Stimulated activated CD8-positive, alpha-beta memory T cell treated with anti-CD3 and anti-CD28 coated beads, Interleukin-7, amount 100 ng/mL, for 1 hour (primary cell): Measurements from ENCODE around the gene NKD1.

Source experiments
- DNase-seq, 2 donors: peaks; one replicate each; pipeline ENCODE4 v3.0.0-alpha.2; 2020; ENCODE audit warnings: low read depth in 2 of 2

NKD1 gene

GRCh38 chr16:50600582-50601283 lies 52.5 kb downstream of the NKD1 start:
- DNase-seq: no peak

GRCh38 chr16:50601341-50601740 lies 53.1 kb downstream of the NKD1 start:
- DNase-seq: no peak

DNA sequence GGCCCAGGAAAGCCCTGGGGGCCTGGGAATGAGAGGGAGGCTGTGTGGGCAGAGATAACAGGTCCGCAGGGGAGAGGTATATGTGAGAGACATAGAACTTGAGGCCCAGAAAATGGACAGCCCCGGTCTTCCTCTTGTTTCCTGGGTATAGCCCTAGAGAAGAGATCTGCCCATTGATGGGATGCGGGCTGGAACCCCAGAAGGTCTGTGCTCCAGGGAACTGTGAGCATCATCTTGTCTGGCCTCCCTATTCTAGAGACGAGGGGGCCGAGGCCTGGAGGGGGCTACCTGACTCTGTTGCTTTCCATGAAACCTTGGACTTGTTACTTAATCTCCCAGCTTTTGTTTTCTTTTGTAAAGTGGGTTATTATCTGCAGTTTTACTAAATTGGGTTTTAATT lies 53.9 kb downstream of the NKD1 start:
- DNase-seq: no peak

- no peak for DNase-seq
Observed at GRCh38 chr16:50602531-50603205, 54.5 kb downstream of the NKD1 start.

DNA sequence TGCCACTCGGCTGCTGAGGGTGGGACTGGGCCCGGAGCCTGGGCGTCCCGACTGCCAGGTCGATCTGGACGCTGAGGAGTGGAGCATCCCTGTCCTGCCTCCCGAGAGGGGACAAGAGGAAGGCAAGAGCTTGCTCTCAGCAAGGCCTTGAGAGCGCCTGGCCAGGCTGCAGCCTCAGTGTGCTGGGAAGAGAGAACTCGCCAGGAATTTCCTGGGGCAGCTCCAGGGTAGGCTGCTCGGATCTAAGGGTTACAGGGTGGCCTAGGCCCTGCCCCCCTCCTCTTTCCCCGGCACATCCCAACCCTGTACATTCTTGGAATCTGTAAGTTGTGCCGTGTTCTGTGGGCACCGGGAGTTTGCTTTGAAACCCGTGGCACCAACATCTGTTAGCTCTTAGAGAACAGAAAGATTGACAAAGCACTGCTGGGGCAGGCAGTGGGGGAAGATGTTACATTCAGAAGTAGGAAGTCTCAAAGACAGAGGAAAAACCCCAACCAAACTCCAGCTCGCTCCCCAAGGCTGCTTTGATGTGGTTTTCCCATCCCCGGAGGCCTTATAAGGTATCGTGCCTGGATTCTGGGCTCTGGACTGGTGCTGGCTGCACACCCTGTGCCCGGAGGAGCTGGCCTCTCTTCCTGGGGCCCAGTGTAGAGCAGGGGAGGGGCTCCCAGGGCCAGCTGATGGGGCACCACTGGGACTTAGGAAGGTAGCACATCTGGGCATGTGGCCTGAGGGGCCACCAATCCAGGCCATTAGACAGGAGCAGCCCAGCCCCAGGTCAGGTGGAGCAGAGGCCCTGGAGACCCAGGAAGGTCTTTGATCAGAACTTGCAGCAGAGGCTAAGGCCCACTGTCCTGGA lies 55.2 kb downstream of the NKD1 start:
- DNase-seq: no peak

- no peak for DNase-seq
Observed at GRCh38 chr16:50604065-50604418, 55.8 kb downstream of the NKD1 start.

- no peak for DNase-seq
Observed at GRCh38 chr16:50604610-50605009, 56.4 kb downstream of the NKD1 start.

GRCh38 chr16:50605733-50606430 lies 57.7 kb downstream of the NKD1 start:
- DNase-seq: no peak

DNA sequence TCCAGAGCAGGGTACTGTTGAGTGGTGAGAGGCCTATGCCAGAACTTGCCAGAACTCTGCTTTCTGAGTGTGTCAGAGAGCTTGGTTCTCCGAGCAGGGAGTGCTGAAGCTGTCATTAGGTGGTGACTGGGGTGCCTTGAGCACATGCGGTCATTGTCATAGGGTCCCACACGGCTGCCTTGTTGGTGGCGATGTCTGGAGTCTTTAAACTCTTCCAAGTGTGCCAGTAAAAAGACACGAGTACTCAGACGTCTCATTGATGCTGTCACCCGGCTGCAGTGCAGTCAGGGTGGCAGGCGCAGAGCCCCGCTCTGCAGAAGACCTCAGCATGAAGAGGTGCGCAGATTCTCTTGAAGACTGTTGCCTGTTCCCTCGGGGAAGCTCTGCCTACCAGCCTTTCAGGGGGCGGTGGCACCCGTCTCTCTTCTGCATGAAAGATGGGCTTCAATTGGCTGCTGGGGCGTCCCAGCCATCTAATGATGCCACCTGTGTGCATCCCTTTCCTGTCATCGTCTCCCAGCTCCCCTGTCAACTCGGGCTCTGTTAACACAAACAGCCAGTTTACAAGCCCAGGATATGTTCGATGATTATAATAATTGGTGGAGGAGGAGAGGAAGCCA lies 58.3 kb downstream of the NKD1 start:
- DNase-seq: no peak

- no peak for DNase-seq
Observed at GRCh38 chr16:50607051-50607431, 58.8 kb downstream of the NKD1 start.

DNA sequence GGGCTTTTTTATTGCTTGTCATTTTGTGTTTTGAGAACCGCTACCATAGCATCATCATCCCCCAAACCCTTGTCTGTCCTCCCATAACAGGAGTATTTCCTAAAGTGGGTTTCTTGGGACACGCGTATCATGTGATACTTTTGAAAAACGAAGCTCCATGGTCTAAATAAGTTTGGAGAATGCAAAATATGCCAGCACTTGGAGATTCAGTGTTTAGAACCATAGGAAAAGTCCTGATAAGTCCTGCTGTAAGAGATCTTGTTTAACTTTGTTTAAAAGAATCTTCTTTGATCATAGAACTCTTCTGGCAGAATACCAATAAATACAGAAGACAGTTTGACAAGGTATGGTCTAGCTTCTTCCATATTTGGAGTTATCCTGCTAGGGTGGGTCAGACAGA lies 59.3 kb downstream of the NKD1 start:
- DNase-seq: no peak

DNA sequence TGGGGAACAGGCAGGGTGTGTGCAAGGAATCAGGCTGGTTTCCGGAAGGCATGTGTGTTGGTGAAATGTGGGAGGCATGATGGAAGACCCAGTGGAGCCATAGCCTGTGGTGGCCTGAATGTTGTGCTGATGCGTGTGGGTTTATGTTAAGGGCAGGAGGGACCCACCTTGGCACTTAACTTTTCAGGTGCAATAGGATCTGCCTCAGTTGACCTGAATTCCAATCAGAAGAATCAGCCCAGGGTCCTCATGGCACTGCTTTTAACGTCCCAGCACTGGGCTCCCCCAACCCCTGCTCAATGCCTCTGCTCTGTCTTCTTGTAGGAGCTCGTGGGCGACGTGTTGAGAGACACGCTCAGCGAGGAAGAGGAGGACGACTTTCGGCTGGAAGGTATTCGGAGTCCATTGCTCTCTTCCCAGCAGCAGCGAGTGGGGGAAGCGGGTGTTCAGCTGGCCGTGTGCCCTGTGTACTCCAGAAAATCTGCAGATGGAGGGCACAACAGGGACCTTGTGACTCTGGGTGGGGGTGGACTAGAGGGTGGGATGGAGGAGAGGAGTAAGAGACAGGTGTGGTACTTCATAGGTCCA lies 59.9 kb downstream of the NKD1 start:
- DNase-seq: no peak

DNA sequence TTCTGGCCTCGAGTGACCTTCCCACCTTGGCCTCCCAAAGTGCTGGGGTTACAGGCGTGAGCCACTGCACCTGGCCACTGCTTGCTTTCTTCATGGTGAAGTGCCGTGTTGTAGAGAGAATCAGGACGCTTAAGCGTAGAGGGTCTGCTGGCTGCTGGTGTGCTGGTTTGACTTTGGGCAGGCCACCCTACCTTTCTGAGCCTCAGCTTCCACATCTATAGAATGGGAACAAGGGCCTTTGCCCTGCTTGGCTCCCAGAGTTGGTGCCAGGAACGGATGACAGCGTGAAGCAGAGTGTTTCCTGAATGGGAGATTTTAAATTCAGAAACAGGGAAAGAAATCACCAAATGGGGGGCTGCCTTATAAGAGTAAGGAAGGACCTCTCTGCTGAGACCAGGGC lies 60.9 kb downstream of the NKD1 start:
- no peak for DNase-seq

DNA sequence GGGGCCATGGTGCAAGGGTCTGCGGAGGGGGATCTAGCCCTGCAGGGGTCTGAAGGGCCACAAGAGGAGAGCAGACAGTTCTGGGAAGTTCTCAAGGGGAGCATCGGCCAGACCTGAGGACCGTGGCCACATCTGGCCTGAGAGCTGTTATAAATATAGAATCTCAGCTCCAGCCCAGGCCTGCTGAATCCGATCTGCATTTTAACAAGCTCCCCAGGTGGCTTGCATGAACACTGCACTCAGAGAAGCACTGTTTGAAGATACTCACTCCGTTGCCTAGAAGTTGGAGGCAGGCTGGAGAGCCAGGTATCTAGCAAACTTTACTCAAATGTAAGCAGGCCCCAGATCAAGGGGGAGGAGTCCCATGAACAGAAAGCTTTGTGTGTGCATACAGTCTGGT lies 61.3 kb downstream of the NKD1 start:
- DNase-seq: no peak

- no peak for DNase-seq
Observed at GRCh38 chr16:50610331-50611262, 62.4 kb downstream of the NKD1 start.

DNA sequence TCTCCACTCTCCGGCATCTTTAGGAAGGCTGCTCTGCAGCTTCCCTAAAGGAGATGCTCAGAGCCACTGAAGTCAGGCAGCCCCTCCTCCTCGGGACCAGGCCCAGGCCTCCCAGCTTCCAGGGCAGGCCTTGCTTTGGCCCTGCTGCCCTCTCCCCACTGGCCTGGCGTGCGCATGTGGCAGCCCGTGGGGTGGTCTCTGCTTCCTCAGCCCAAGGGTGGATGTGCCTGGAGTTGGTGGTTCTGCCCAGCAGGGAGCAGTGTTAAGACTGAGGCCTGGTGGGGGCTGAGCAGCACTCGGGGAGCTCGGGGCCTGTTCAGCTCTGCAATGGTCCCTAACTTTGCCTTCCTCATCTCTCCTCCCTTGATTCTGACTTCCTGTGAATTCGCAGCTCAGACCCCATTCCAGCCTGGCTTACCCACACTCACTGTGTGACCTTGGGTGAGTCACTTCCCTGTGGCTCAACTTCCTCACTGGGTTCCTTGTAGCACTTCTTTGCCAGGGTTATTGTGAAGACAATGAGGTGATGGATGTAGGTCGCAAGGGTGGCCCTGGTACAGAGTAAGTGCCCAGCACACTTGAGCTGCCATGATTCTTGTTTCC lies 63.2 kb downstream of the NKD1 start:
- DNase-seq: no peak

GRCh38 chr16:50611995-50612848 lies 64.0 kb downstream of the NKD1 start:
- DNase-seq: no peak

DNA sequence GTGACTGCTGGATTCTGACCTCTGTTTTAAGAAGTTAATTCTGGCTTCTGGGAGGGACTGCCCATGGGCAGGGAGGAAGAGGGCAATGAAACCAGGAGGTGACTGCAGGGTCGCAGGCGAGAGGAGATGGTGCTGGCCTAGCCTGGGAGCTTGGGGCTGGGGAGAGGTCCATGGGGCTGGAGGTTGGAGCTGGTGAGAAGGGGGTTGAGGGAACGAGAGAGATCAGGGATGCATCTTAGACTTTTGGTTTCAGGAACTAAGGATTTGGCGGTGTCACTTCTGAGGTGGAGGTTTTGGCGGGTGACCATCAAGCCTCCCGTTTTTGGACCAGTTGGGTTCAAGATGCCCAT lies 64.6 kb downstream of the NKD1 start:
- no peak for DNase-seq
